Measurements from ENCODE around the gene SORCS2.

SORCS2 gene

DNA sequence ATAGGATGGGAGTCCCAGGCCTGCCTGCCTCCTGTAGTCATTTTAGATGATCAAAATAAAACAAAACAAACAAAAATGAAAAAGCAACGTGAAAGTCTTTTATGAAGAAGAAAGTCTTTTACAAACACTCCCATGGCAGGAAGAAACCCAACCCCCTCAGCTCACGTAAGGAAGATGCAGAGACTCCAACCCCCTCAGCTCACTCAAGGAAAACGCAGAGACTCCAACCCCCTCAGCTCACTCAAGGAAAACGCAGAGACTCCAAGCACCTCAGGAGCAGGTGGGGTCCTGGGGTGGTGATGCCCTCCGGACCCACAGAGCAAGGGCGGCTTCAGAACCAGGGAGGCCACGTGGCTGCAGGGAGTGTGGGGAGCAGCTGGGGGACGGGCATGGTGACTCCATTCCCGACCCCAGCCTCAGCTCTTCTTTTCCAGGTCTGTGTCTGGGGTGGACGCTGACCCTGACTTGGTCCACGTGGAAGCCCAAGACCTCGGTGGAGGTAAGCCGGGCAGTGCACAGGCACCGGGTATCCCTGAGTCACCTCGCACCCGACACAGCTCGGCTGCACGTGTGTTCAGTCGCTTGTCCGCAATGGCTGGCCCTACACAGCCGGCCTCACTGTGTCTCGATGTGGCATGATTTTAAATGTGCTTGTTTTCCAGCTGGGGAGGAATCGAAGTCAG is 468.9 kb downstream of the SORCS2 start:
- no peak for DNase-seq

DNA sequence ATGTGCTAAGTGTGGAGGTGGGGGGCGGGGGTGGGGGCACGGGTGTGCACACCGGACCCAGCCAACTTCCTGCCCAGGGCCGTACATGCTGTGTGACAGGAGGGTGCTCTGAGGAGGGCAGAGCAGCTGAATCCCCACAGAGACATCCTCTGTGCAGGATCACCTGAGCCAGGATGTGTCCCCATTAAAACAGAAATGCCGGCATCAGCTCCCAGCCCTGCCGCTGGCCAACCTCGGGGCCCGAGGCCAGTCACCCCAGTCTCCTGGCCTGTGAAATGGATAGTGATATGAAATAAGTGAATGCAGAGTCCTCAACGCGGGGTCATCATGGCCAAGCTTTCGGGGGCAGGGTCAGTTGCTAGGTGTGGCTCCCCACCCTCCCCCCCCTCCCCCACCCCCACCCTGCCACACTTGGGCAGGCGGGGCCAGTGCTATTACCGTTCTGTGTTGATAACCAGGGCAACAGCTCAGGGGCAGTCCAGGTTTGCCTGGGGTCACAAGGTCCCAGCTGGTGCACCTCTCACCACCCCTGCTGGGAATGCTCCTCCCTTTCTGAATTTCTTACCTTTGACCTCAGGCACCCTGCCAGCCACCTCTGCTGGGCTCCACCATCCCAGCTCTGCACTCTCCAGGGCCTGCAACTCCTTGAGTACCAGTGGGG is 469.6 kb downstream of the SORCS2 start:
- no peak for DNase-seq

DNA sequence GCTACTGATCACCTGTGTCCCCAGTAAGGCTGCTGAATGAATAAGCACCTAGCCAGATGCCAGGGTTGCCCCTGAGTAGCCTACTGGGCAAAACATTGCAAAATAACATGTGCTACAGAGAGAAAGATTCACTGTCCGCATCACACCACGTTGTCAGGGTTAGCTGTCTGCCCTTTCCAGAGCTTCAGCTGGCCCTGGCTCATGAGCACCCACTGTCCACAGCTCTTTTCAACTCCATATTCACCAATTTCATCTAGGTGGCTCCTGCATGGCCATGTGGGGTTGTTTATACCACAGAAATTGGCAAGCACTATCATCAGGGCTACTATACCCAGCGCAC is 470.1 kb downstream of the SORCS2 start:
- no peak for DNase-seq

DNA sequence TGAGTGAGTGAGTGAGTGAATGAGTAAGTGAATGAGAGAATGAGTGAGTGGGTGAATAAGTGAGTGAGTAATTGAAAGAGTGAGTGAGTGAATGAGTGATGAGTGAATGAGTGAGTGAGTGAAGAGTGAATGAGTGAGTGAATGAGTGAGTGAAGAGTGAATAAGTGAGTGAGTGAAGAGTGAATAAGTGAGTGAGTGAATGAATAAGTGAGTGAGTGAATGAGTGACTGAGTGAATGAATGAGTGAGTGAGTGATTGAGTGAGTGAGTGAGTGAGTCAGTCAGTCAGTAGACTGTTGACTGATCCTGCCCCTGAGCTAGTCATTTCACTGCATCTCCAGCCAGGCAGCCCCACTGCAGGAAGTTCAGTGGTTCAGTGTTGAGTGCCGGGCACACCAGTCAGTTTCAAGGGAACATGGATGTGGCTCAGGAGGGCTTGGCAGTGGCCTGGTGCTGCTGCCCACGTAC is 470.8 kb downstream of the SORCS2 start:
- DNase-seq: no peak

DNA sequence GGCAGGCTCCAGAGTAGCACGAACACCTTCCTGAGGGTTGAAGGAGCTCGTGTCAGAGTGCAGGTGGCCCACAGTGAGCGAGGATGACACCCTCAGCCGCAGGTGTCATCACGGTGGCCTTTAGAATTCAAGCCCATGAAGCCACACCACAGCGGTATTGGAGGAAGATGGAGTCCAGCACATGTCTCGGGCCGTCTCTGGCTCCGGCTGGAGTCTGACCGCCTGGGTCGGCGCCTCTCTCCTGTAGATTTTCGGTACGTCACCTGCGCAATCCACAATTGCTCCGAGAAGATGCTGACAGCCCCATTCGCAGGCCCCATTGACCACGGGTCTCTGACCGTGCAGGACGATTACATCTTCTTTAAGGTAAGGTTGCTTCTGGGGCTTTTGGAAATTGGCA is 471.8 kb downstream of the SORCS2 start:
- no peak for DNase-seq

DNA sequence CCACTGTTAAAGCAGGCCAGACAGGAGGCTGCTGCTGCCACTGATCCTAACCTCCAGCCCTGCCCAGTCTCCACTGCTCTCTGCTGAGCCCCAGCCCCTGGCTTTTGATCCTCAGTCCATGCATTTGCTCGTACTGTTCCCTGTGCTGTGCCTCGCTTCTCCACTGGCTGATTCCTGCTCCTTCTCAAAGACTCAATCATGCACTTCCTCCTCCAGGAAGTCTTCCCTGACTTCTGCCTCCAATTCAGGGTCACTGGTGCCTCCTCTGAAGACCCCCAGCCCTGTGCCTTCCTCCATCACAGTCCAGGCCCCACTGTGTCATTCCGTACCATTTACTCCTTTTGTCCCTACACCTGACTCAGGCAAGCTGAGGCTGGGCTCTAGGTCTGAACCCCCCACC is 473.0 kb downstream of the SORCS2 start:
- no peak for DNase-seq

DNA sequence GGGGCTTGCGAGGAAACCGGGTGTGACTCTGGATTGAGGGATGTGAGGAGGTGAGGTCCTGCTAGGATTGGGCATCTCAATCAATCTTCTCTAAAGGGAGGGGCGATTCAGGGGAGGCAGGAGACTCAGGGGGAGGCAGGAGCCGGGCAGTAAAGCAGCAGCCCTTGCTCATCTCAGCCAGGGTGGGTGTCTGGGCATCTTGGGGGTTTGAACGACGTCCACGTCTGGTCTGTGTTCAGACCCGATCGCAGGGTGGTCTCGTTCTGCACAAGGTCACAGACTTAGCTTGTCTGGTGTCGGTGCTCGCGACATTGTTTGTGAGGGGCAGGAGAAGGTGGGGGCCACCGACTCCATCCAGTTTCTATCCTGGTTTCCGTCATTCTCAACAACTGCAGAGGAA is 473.7 kb downstream of the SORCS2 start:
- no peak for DNase-seq

DNA sequence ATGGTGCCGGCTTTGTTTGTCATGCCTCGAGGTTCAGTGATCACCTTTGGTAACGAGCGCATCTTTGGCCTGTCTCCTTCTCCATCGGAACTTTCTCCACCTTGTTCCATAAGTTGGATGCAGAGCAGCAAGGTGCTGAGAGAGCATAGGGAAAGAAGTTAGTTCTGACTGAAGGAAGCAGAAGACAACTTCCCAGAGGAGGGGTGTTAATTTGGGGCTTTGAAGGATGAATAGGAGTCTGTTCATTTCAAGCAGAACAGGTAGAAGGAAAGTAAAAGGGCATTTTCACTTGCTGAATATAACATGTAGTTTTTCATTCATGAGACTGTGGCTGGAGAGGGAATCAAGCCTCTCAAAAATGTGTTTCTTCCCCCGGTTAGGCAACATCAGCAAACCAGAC is 474.4 kb downstream of the SORCS2 start:
- DNase-seq: no peak

DNA sequence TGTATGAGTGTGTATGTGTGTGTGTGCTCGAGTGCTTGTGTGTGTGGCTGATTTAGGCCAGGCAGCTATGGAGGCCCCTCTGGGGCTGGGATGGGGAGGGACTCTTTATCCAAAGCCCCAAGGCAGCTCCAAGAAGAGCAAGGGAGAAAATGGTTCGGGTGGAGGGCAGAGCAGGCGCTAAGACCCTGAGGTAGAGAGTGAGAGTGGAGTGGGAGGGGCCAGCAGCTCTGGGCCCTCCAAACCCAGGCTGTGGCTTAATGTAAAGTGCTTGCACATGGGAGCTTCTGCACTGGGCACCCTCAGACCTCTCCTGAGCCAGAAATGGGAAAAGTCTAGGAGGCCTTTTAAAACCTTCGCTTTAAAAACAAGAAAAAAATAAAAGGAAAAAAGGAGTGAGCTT is 475.9 kb downstream of the SORCS2 start:
- no peak for DNase-seq

DNA sequence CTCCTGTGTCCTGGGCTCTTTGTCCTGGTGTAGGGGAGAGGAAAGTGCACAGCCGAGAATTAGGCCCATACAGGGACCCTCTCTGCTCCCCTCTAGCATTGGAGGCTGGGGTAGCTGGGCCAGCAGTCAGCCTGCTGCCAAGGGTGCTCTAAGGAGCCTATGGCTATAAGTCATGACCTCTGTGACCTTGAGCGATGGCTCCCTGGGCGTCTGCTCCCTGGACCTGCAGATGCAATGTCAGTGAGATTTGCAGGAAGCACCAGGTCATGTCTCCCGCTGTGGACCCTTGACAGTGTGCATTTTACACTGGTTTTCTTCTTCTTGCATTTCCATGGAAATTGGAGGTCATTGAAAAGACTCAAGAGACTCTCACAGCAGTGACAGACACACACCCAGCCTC is 476.5 kb downstream of the SORCS2 start:
- DNase-seq: no peak

DNA sequence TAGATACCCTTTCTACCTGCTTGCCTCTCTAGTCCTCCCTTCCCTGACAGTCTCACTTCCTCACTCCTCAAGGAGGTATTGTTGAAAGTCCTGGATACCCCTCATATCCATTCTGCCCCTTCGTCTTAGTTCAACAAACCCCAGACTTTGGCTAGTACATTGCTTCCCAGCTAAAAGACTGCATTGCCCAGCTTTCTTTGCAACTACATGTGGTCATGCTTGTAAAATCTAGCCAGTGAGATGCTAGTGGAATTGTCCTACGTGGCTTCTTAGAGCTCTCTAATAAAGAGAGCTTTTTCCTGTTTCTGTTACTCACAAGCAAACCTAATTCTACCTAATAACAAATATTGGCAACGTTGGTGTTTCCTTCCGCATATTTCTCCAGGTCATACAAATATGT is 480.3 kb downstream of the SORCS2 start:
- DNase-seq: no peak

DNA sequence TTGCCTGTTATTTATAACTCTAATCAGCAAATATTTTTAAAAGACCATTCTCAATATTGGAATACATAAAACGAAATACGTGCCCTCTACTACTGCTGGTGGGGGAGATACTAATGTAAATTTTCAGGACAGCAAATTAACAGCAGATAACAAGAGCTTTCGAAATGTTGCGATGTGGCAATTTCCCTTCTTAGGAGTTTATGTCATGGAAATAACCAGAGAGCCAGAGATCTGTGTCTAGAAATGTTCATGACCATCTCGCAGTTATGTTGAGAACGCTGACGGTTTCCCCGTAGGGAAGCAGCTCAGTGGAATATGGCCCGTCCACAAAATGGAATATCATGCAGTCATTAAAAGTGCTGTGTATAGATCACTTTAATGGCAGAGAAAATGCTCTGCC is 480.8 kb downstream of the SORCS2 start:
- DNase-seq: no peak

DNA sequence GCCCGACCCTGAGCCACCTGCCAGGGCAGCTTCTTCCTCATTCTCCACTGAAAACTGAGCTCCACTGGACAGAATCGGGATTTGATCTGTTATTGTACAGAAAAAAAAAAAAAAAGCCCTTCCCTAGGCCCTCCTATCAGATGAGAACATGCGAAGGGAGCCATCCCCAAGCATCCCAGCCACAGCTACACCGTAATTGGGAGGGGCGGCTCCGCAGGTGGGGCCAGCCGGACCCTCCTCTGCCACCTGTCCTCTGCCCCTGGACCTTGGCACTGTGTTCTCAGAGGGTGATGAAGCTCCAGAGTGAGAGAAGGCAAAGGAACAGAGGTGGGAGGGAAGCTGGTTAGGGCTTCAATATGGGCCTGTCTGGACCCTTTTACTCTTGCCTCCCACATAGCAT is 482.4 kb downstream of the SORCS2 start:
- DNase-seq: no peak

DNA sequence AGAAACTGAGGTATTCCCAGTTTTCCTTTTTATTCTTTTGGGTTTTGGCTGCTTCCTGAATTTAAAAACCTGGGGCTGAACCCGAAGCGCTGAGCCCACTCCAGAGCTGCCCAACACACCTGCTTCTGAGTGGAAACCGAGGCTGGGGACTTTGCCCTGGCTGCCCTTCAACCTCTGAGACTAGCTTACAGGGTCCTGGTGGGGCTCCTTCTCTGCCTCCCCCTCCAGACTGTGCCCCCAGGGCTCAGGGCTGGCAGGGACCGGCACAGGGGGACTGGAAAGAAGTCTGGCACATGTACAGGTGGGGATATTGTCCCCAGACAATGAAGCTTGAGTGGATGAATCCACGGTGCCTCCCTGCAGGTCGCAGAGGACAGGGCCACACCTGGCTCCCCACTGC is 482.8 kb downstream of the SORCS2 start:
- no peak for DNase-seq

DNA sequence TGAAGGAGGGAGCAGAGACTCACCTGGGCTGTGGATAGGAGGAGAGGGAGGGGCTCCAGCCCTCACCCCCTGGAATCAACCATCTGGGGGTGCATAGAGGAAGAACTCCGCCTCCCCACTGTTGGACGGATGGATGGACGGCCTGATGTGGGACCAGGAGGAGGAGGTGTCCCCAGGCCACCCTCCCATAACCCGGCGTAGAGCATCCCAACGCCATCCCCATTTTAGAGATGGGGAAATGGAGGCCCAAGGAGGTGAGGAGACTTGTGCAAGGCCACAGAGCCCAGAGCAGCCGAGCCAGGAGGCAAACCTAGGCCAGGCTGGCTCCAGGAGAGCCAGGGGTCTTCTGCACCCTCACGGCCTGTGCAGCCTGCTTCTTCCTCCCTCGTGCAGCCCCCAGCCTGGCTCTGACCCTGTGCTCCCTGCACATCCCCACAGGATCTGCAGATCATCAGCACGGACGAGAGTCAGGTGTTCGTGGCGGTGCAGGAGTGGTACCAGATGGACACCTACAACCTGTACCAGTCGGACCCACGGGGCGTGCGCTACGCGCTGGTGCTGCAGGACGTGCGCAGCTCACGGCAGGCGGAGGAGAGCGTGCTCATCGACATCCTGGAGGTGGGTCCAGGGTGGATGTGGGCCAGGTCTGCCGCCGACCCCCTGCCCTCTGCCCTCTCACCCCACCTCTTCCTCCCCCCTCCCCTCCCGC is 483.4 kb downstream of the SORCS2 start:
- no peak for DNase-seq

DNA sequence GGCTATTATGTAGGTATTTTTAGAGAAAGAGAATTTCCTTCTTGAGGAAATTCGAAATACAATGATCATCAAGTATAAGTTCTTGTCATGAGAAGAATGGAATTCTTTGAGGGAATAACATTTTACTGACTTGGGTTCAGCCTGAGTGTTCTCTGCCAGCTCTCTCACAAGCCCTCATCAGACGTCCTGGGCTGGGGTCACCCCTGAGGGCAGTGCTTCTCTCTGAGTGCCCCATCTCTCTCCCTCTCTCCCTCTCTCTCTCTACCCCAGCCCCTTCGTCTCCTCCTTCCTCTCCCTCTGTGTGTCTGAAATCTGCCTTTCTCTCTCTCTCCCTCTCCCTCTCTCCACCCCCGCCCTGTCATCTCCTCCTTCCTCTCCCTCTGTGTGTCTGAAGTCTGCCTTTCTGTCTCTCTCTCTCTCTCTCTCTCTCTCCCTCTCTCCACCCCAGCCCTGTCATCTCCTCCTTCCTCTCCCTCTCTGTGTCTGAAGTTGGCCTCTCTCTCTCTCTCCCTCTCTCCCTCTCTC is 484.1 kb downstream of the SORCS2 start:
- DNase-seq: no peak

DNA sequence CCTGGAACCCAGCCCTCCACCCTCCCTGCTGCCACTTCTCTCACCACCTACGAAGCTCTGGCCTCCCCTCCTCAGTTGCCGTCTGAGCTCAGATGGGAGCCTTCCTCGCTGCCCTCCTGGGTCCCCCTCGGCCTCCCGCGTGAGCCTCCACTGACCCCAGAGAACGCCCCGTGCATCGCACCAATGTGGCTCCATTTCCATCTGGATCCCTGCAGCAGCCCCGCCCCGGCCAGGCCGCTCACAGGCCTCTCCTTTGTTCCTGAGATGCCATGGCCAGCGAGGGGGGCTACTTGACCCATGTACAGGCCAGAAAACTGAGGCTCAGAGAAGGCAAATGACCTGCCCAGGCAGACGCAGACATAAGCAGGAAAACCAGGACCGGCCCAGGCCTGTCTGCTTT is 484.7 kb downstream of the SORCS2 start:
- DNase-seq: no peak

DNA sequence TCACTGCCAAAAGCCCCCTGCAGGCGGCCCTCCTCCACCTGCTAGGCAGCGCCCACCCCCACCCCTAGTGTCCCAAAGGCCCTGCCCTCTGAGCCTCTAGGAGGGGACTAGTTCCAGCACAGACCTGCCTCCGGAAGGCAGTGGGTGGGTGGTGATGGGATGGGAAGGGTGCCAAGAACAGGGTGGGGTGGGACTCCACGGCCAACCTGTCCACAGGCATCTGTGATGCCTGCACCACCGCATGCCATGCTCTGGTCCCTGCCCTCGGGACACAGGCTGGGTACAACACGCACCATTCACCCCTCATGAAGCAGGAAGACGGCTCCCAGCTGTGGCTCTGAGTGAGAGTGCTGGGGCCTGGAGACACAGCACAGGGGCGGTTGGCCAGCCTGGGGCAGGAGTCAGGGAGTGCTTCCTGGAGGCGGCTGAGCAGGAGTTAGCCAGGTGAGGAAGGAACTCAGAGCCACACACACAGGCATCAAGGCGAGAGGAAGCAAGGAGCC is 485.5 kb downstream of the SORCS2 start:
- DNase-seq: no peak

DNA sequence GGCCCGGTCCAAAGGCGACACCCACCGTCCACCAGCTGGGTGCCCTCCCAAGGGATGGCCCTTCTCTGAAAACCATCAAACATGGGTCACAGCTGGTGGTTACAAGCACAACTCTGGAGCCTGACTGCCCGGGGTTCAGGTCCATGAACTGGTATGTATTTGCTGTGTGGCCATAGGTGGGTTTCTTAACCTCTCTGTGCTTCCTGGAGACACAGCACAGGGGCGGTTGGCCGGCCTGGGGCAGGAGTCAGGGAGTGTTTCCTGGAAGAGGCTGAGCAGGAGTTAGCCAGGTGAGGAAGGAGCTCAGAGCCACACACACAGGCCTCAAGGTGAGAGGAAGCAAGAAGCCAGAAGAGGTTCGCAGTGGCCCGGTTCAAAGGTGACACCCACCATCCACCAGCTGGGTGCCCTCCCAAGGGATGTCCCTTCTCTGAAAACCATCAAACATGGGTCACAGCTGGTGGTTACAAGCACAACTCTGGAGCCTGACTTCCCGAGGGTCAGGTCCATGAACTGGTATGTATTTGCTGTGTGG is 486.0 kb downstream of the SORCS2 start:
- DNase-seq: no peak

DNA sequence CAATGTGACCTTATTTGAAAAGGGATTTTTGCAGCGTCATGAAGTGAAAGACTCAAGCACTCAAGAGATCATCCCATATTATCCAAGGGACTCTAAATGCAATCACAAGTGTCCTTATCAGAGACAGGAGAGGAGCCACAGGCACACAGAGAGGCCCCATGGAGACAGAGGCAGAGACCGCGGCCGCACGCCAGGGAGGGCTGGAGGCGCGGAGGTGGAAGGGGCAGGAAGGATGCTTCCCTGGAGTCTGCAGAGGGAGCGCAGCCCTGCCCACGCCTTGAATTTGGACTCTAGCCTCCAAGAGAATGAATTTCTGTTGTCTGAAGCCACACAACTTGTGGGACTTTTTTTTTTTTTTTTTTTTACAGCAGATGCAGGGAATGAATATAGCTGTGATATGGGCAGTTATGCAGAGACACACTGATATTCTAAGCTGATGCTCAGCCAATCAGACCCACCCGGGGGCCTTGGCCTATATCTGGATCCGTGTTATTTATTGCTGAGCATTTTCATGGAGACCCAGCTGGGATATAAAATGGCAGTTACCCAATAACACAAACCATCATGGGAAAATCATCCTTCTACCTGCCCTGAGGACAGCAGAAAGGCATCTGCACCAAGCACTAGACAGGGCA is 487.2 kb downstream of the SORCS2 start:
- DNase-seq: no peak

DNA sequence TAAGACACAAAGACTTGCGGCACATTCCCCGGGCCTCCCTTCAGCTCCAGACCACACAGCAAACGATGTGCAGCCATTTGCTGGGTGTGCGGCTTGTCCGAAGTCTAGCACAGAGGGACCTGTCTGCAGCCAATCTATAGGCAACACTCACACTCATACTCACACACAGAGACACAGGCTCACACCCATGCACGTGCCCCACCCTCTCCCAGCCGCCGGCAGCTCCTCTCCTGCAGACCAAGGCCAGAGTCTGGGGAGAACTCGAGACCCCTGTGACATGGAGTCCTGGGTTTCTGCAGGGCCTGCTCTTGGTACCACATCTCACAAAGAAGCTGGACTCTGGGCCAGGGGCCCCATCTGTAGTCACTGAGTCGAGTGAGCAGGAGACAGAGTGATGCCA is 487.8 kb downstream of the SORCS2 start:
- DNase-seq: no peak

DNA sequence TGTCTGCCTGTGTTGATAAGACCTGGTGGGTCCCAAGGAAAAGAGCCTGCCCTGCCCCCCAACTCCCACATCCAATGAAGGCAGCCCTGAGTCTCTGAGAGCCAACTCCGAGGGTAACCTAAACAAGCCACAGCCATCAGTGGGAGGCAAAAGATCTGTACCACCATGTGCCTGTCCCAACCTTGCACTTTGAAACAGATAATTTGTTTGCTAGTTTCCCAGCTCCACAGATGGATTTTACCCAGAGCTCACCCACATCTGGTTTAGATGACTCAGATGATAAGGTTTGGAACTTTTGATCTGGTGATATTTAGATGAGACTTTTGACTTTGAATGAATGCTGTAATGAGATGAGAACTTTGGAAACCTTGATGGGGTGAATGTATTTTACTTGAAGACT is 488.4 kb downstream of the SORCS2 start:
- no peak for DNase-seq

DNA sequence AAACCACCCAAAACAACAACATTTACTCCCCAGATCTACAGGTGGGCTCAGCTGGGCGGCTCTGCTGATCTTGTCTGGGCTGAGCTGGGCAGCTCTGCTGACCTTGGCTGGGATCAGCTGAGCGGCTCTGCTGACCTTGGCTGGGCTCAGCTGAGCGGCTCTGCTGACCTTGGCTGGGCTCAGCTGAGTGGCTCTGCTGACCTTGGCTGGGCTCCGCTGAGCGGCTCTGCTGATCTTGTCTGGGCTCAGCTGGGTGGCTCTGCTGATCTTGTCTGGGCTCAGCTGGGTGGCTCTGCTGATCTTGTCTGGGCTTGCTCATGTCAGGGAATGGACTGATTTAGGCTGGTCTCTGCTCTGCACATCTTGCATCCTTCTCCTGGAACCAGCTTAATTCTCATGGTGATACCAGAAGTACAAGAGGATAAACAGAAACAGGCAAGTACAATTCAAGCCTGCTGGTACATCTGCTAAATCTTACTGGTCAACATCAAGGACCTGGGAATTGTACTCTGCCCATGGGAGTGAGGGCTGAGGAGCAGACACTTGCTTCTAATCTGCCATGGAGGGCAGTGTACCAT is 490.9 kb downstream of the SORCS2 start:
- no peak for DNase-seq
